Epithelial cell of prostate (primary cell): ENCODE measurements around the gene NFKBIB.
"Not testable (repeated sequence)": the region's sequence is repeated elsewhere in the genome, so short reads cannot be mapped to it uniquely, and the experiment has no call there.

Experiments used
- DNase-seq: peaks from one replicate; pipeline ENCODE4 v3.0.0-alpha.2; 2011; ENCODE audit warnings: low read depth, low spot score
- H3K27ac ChIP-seq: fragments of 450-650 bp; 2 replicates; pipeline ENCODE4 v1.5.1; 2017; ENCODE audit warnings: mild to moderate bottlenecking

NFKBIB gene, protein sequence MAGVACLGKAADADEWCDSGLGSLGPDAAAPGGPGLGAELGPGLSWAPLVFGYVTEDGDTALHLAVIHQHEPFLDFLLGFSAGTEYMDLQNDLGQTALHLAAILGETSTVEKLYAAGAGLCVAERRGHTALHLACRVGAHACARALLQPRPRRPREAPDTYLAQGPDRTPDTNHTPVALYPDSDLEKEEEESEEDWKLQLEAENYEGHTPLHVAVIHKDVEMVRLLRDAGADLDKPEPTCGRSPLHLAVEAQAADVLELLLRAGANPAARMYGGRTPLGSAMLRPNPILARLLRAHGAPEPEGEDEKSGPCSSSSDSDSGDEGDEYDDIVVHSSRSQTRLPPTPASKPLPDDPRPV

DNA sequence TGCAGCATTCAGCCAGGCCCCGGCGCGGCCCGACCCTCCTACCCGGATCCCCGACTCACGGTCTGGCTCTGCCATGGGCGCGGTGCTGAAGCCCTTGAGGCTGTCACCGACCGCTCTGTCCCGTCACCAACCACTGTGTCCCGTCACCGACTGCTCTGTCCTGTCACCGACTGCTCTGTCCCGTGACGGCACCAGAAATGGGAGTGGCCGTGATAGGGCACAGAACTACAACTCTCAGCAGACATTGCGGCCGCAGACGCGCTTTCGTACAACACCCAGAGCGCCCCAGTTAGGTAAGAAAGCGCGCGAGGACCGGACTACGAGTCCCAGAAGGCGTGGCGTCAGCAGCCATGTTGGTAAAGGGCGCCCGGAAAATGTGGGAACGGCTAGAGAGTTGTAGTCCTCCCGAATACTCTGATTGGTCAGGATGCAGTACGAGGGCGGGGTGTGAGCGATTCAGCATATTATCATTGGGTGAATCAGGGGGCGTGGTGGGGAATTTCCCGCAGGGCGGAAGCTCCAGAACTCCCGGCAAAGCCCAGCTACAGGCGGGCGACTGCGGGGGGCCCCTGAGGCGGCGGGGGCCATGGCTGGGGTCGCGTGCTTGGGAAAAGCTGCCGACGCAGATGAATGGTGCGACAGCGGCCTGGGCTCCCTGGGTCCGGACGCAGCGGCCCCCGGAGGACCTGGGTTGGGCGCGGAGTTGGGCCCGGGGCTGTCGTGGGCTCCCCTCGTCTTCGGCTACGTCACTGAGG, at the start of gene NFKBIB, which contains the start of gene SIRT2:
Gene NFKBIB (plus strand): TSS at position 523 of the 755 bp plus-strand sequence. CDS start 64 bp downstream, at position 587.
Gene SIRT2 (minus strand): TSS at position 172 of the 755 bp plus-strand sequence. CDS start 97 bp downstream, at position 75.
- DNase-seq = peak; percentile 97
- peak within 1 kb of the TSS; percentile 60 for H3K27ac ChIP-seq

DNA sequence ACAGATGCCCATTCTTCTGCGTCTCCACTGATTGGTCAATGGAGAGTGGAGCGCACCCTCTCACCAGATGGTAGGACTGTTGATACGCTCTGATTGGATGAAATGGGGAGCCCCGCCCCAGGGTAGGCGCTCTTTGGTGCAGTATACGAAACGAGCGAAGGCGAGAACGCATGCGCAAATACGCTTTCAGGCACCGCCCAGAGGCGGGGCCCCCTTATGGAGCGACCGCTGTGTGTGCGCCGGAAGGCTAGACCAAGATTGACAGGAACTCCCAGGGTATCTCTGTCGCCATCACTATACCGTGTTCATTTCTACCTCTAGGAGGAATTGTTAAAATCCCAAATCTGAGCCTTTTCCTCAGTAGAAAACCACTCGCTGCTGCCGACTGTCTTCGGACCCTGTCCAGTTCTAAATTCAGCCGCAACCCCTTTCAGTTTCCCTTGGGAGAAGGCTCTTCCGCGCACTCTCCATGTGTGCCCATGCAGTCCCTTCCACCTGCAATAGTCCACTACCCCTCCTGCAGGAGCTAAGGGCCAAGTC, 49.3 kb upstream of the NFKBIB start:
- DNase-seq = no peak
- H3K27ac ChIP-seq = peak overlapping the region; percentile 99

DNA sequence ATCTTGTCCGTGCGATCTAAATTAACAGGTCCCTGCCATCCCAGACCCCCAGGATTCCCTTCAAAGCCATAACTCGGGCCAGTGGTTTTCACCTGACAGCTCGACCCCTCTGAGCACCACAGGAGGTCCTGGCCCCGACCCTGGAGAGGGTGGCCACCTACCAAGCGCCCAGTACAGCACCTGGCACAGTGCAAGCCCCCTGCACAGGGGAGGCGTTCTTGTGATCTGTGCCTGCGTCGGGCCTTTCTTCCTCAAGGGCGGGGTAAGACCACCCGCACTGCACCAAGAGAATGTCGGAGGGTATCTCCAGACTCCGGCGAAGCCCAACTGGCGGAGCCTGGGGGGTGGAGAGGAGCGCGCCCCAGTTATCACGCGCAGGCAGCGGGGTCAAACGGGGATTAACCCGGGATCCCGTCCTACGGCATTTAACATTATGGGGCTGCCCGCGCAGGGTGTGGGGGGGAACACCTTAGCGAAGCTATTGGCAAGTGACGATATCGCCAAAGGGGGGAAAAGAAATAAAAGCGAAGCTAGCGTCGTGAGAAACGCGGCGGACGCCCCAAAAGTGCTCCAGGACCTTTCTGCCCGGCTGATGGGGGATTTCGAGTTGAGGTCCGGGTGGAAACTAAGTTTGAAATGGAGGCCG, 48.7 kb upstream of the NFKBIB start:
- no peak for DNase-seq
- H3K27ac ChIP-seq = peak overlapping the region; percentile 99

DNA sequence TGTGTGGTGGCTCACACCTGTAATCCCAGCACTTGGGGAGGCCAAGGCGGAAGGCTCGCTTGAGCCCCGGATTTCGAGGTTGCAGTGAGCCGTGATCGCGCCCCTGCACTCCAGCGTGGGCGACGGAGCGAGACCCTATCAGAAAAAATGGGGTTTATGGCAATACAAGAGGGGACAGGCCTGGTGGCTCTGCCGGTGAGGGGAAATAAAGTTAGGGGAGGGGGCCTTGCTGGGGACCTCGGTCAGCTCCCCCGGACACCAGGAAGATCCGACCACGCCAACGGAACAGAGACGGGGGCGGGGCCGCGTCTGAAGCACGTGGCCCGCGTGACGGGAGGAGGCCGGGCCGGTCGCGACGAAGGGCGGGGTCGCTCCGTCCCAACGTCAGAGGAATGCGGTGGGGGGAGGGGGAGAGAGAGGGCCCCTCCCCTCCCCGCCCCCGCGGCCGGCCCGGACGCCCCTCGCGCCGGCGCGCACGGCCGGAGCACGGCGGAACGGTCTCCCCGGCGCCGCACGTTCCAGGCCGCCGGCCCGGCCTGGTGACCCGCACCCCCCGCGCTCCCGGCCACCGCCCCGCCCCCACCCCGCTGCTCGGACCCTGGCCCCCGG, 48.0 kb upstream of the NFKBIB start:
- DNase-seq = no peak
- peak overlapping the region; percentile 99 for H3K27ac ChIP-seq

DNA sequence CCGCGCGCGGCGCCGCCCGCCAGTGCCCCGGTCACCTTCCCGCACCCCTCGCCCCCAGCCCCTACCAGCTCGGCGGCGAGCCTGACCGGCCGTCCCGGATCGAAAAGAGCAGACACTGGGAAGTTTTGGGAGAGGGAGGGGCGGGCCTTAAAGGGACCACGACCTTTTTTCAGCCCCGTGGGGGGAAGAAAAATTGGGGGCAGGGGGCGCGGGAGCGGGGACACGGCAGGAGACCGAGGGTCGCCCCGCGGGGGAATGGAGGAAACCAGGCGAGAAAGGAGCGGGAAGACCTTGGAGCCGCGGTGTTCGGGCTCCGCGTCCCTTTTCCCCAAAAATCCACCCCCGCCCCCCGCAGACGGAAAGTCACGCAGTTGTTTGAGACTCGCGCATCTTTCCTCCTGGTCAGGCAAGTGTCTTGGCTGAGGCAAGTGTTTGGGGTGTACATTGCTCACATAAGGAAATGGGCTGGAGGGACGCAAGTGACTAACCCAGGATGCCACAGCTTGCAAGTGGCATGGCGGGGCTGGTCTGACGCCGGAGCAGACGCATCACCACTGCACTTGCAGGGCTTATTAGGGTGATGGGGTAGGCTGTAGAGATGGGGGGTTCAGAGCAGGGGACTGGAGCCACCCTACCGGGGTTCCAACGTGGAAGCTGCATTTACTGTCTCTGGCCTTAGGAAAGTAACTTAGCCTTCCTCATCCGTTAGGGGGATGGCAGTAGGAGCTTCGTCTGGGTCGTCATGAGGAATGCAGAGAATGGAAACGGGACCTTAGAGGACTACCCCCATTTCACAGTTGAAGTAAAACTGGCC, 47.3 kb upstream of the NFKBIB start:
- DNase-seq = no peak
- H3K27ac ChIP-seq = peak overlapping the region; percentile 99

DNA sequence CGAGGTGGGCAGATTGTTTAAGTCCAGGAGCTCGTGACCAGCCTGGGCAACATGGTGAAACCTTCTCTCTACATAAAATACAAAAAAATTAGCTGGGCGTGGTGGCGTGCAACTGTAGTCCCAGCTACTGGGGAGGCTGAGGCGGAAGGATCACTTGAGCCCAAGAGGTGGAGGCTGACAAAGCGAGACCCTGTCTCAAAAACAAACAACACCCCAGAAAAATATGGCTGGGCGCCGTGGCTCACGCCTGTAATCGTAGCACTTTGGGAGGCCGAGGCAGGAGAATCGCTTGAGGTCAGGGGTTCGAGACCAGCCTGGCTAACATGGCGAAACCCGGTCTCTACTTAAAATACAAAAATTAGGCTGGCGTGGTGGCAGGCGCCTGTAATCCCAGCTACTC, 46.6 kb upstream of the NFKBIB start:
- H3K27ac ChIP-seq = peak overlapping the region; percentile 99

DNA sequence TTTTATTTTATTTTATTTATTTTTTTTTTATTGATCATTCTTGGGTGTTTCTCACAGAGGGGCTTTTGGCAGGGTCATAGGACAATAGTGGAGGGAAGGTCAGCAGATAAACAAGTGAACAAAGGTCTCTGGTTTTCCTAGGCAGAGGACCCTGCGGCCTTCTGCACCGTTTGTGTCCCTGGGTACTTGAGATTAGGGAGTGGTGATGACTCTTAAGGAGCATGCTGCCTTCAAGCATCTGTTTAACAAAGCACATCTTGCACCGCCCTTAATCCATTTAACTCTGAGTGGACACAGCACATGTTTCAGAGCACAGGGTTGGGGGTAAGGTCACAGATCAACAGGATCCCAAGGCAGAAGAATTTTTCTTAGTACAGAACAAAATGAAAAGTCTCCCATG, 44.8 kb upstream of the NFKBIB start:
- not testable (repeated sequence) for DNase-seq

More for the DNA sequence above, 46.6 kb upstream of the NFKBIB start:
- DNase-seq = no peak

DNA sequence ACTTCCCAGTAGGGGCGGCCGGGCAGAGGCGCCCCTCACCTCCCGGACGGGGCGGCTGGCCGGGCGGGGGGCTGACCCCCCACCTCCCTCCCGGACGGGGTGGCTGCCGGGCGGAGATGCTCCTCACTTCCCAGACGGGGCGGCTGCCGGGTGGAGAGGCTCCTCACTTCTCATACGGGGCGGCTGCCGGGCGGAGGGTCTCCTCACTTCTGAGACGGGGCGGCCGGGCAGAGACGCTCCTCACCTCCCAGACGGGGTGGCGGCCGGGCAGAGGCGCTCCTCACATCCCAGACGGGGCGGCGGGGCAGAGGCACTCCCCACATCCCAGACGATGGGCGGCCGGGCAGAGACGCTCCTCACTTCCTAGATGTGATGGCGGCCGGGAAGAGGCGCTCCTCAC, 44.0 kb upstream of the NFKBIB start:
- not testable (repeated sequence) for H3K27ac ChIP-seq, DNase-seq

More for the DNA sequence above, 44.8 kb upstream of the NFKBIB start:
- not testable (repeated sequence) for H3K27ac ChIP-seq

DNA sequence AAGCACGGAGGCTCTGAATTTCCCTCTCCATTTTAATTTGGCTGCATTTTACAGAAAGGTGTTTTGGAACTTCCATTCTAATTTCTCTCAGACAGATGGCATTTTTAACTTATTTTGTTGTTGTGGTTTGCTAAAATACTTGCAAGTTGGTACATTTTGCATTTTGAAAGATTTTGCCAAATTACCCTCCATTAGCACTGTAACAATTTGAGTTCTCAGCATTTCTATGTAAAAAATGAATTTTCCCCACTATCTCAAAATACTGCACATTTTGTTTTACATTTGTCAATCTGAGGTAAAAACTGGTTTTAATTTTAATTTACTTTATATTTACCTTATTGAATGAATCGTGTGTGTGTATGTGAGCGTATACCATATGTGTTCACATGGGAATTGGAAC, 43.0 kb upstream of the NFKBIB start:
- no peak for DNase-seq
- no peak overlapping the region for H3K27ac ChIP-seq

DNA sequence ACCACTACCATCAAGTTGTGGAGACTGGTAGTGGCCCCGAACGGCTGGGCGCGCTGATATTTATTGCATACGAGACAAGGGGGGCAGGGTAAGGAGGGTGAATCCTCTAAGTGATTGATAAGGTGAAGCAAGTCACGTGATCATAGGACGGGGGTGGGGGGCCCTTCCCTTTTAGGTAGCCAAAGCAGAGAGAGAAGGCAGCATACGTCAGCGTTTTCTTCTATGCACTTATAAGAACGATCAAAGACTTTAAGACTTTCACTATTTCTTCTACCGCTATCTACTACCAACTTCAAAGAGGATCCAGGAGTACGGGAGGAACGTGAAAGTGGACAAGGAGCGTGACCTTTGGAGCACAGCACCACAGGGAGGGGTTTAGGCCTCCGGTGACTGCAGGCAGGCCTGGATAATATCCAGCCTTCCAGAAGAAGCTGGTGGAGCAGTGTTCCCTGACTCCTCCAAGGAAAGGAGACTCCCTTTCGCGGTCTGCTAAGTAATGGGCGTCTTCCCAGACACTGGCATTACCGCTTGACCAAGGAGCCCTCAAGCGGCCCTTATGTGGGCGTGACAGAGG, 40.1 kb upstream of the NFKBIB start:
- DNase-seq, H3K27ac ChIP-seq: not testable (repeated sequence)

DNA sequence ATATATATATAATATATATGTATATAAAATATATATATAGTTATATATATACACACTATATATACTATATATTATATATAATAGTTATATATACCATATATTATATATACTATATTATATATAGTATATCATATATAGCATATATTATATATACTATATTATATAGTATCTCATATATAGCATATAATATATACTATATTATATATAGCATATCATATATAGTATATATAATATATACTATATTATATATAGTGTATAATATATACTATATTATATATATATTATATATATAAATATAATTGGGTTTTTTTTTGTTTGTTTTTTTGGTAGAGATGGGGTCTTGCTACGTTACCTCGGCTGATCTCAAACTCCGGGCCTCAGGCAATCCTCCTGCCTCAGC, 38.4 kb upstream of the NFKBIB start:
- no peak for DNase-seq
- H3K27ac ChIP-seq = no peak overlapping the region

DNA sequence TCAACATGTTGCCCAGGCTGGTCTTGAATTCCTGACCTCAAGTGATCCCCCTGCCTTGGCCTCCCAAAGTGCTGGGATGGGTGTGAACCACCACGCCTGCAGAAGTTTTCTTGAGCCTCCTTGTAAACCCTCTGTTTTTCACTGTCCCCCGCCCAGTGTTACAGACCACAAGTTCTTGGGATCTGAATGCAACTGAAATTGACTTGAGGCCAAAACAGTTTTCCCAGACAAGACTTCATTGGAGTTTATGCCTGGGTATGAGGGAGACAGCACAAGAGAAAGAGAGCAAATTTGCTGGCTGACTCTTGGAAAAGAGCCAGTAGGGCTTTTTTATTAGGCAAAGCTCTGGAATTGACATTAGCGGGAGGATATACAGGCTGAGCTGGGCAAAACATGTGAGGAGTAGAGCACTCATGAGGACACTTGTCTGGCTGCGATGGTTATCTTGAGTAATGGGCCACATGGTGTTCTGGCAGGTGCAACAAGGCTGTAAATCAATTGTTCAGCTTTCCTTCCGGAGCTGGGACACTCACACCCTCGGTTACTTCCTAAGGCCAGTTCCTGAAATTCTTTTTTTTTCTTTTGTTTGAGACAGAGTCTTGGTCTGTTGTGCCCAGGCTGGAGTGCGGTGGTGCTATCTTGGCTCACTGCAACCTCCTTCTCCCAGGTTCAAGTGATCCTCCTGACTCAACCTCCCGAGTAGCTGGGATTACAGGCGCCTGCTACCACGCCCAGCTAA, 37.3 kb upstream of the NFKBIB start:
- peak overlapping the region; percentile 11 for H3K27ac ChIP-seq
- no peak for DNase-seq

DNA sequence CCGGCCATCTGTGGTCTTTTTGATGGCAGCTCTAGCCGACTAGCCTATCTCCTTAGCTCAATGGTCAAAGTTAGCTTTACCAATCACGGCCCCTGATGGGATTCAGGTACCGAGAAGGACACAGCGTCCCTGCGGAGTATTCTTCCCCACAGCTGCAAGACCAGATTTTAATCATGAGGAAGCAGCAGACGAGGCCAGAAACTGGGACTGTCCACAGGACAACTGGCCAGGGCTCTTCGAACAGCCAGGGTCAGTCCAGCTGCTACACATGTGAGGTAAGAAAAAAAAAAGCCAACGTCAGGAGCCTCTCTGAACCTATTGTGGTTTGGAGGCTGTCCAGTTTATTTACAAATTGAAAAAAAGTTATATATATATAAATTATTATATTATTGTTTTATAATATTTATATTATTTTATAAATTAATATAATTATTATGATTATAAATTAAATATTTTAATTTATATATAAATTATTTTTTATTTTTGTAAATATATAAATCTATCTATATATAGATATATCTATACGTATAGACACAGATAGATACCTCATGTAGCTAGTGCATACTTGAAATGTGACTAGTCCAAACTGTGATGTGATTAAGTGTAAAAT, 32.5 kb upstream of the NFKBIB start:
- no peak for DNase-seq
- H3K27ac ChIP-seq = no peak overlapping the region

DNA sequence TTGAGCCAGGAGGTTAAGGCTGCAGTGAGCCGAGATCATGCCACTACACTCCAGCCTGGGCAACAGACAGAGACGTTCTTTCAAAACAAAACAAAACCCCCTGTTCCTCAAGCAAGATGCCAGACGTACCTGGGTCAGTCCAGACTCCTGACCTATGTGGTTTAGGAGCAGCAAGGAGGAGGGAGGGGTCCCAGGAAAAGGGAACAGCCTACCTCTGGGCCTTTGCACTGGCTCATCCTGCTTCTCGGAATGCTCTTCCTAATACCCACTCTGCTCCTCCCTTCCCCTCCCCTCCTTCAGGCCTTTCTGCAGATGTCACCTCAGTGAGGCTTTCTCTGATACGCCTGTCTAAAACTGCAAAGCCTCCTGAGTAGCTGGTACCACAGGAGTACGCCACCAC, 31.2 kb upstream of the NFKBIB start:
- DNase-seq = no peak
- no peak overlapping the region for H3K27ac ChIP-seq

DNA sequence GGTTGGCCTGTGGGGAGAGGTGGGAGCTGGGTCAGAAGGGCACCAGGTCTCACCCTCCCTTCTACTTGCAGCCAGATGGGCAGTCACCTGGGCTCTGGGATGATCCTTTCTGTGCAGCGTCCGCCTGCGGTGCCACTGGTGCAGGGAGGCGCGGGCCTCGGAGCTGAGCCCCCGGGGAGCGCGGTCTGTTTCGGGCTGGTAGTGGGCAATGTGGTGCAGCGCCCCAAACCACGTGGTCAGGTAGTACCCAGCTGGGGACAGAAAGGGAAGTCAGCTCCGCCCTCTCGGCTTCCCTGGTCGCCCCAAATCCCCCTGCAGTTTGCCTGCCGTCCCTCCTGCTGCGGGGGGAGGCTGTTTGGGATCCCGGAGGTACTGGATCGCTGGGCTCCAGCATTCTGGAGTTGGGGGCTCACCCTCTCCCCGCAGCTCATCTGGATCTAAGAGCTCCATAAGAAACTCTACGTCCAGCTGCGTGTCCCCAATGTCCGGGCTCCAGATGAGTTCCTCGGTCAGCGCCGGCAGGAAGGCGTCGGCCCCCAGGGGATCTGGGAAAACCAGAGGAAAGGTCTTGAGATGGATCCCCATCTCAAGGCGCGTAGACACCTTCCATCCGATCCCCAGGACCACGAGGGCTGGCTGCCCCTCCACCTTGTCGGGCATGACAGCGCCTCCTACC, 30.5 kb upstream of the NFKBIB start:
- H3K27ac ChIP-seq = no peak overlapping the region
- no peak for DNase-seq

DNA sequence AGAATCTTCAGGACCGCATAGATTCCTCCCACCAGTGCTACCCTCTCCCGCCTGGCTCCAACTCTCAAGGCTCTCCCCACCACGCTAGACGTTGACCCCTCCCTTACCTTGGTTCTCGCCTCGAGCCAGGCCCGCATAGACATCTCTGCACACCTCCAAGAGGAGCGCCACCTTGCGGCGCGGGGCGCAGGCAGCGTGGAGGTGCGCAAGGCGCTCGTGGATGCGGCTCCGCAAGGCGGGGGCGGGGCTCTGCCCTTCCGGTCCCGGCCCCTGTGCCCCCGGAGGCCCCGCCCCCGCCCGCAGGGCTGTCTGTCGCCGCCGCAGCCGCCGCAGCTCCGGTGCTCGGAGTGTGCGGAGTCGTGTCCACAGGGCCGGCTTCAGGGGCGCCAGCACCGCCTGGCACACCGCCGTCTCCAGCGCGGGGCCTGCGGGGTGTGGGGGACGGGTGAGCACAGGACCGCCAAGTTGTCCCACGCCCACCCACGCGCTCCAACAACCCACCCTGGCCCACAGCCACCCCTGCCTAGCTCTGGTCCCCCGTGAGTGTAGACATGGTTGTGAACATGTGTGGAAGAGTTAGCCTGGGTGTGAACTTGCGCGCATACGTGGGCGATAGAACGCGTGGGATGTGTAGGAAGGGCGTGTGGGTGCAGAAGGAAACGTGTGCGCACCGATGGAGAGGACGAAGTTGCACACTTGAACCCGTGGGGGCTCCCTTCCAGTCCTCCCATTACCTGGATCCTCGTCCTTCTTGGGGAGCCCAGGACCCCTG, 29.7 kb upstream of the NFKBIB start:
- H3K27ac ChIP-seq = no peak overlapping the region
- no peak for DNase-seq

DNA sequence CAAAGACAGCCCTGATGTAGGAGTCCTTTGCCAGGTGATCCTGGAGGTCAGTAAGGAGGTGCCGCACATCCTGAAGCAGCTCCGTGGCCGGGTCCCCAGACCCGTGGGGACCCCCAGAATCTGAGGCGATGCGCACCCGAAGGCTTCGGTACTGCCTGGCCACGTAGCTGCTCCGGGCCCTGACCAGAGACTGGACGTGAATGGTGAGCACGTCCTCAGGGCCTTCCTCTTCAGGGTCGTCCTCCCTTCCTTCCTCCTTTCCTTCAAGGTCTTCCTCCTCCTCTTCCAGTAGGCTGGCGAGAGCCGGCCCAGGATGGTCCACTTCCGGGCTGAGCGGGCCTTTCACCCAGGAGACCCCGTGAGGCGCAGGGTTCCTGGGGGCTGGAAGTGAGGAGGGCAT, 29.2 kb upstream of the NFKBIB start:
- DNase-seq = no peak
- no peak overlapping the region for H3K27ac ChIP-seq
